Spleen (tissue), 7 donors: ENCODE data around the gene METTL23.
A peak's percentile ranks its signal among the peaks of the same experiment; 100 is the strongest.

ENCODE experiments used
- CTCF ChIP-seq, 11 experiments: fragments of 200-600 bp in 7 of 11; fragments of 450-650 bp in 4 of 11; sonication (generic) in 4 of 11; IDR thresholded peaks in 8 of 11; conservative IDR thresholded peaks in 3 of 11; 1 replicate in 7 of 11; 2 replicates in 4 of 11; pipeline versions ENCODE4 v1.4.0 to v1.8.0; 2016 to 2021; ENCODE audit warnings: antibody characterized with exemption in 11 of 11, inconsistent platforms in 4 of 11, mild to moderate bottlenecking in 1 of 11
- POLR2AphosphoS5 ChIP-seq, 3 donors: sonication (generic); formaldehyde crosslinking; IDR thresholded peaks; one replicate each; pipeline ENCODE4 v1.5.1; 2017; ENCODE audit warnings: antibody characterized with exemption in 3 of 3
- donor health status: DM: no; HTN: no; CAD: no; lungs with moderate emphysema.
- donor health status: DM: no; HTN: no; CAD: no.
- donor health status: DM: no; HTN: no; CAD: no.

- TF ChIP-seq CTCF (IDR thresholded peaks at IDR 0.05 in 8 of 11, conservative IDR thresholded peaks at IDR 0.05 in 3 of 11), result no peak
- TF ChIP-seq POLR2AphosphoS5 (IDR thresholded peaks at IDR 0.05), result peak in 1 of 3 donors; percentile 10
These were observed 46.3 kb downstream of the METTL23 start for GRCh38 chr17:76772842-76773525.
